Activated CD4-positive, alpha-beta T cell treated with anti-CD3 and anti-CD28 coated beads, Interleukin-2, amount 10 ng/mL, durations not matched to agents 7 days and 5 days (primary cell): ENCODE results near the gene GNLY. TPM values are rescaled to one million over a fixed set of nuclear protein-coding genes. Genes with fewer than 3 reads are reported as not detected.
A peak's percentile ranks its signal among the peaks of the same experiment; 100 is the strongest.

Experiments used
- CTCF ChIA-PET: fragments of 350-600 bp; sonication (Branson Sonifier 250); formaldehyde crosslinking; loops from one replicate; lab custom pipeline; 2021; ENCODE audit warnings: antibody characterized with exemption; lab: Charles Lee
- POLR2A ChIA-PET: fragments of 350-600 bp; sonication (Branson Sonifier 250); formaldehyde crosslinking; loops from one replicate; lab custom pipeline; 2021; ENCODE audit warnings: antibody characterized with exemption; lab: Charles Lee
- DNase-seq: peaks from one replicate; pipeline ENCODE4 v3.0.0-alpha.2; 2020
- H3K27ac Mint-ChIP-seq: one replicate; pipeline ENCODE4 v1.8.0; 2021; ENCODE audit warnings: mild to moderate bottlenecking, moderate library complexity, mixed read lengths
- H3K27me3 Mint-ChIP-seq: one replicate; pipeline ENCODE4 v1.8.0; 2021; ENCODE audit warnings: mixed read lengths
- H3K36me3 Mint-ChIP-seq: one replicate; pipeline ENCODE4 v1.8.0; 2021; ENCODE audit warnings: low read depth, mixed read lengths
- H3K4me1 Mint-ChIP-seq: one replicate; pipeline ENCODE4 v1.8.0; 2021; ENCODE audit warnings: mixed read lengths
- H3K4me3 Mint-ChIP-seq: one replicate; pipeline ENCODE4 v1.8.0; 2021; ENCODE audit warnings: mild to moderate bottlenecking, moderate library complexity, mixed read lengths
- H3K9me3 Mint-ChIP-seq: one replicate; pipeline ENCODE4 v1.8.0; 2021; ENCODE audit warnings: mixed read lengths
- total RNA-seq, 2 experiments: library from RNA; stranded (reverse); gene quantifications; one replicate each; pipeline ENCODE4 v1.2.3, GENCODE V29; 2021

Gene GNLY
- total RNA-seq, 2 experiments from 2014 or later: 72.9 to 75.5 TPM

- Mint-ChIP-seq H3K27me3 (peaks cover 3% of the 10 kb centered on the region), H3K27ac (peak overlapping the region; percentile 71), H3K9me3 (no peaks in the 10 kb centered on the region), H3K4me1 (peaks cover 28% of the 10 kb centered on the region), H3K36me3 (no peaks in the 10 kb centered on the region), H3K4me3 (no peak overlapping the region)
- ChIA-PET POLR2A (no interaction called here), CTCF (interaction anchor here (0.7 to 2.0 kb wide), 5 partner anchors 8 to 17 kb away, joined by 3 to 7 read pairs (median 4); no protein-coding TSS in a partner anchor)
- DNase-seq: no peak
Measured at GRCh38 chr2:85714841-85715240, 20.7 kb downstream of the GNLY start.

GRCh38 chr2:85716346-85716914 lies 22.3 kb downstream of the GNLY start:
- POLR2A ChIA-PET: no interaction called here

GRCh38 chr2:85717308-85718008 lies 23.3 kb downstream of the GNLY start:
- DNase-seq: no peak
- ChIA-PET POLR2A (no interaction called here), CTCF (interaction anchor here (2.0 to 3.0 kb wide), 2 partner anchors 8 to 11 kb away, joined by 7 to 16 read pairs; no protein-coding TSS in a partner anchor)
- H3K4me3 Mint-ChIP-seq: no peak overlapping the region
- peaks cover 3% of the 10 kb centered on the region for H3K9me3 Mint-ChIP-seq
- H3K27ac Mint-ChIP-seq: no peak overlapping the region
- peaks cover 6% of the 10 kb centered on the region for H3K27me3 Mint-ChIP-seq
- H3K4me1 Mint-ChIP-seq: peaks cover 26% of the 10 kb centered on the region
- no peaks in the 10 kb centered on the region for H3K36me3 Mint-ChIP-seq

More at GRCh38 chr2:85716346-85716914, 22.3 kb downstream of the GNLY start:
- no peak for DNase-seq
- Mint-ChIP-seq H3K27me3 (peaks cover 6% of the 10 kb centered on the region), H3K4me1 (peaks cover 26% of the 10 kb centered on the region), H3K4me3 (no peak overlapping the region), H3K27ac (no peak overlapping the region), H3K36me3 (no peaks in the 10 kb centered on the region), H3K9me3 (peaks cover 3% of the 10 kb centered on the region)
- CTCF ChIA-PET: interaction anchor here (1.0 to 2.0 kb wide), 8 partner anchors 9 to 111 kb away, joined by 3 to 7 read pairs (median 3); no protein-coding TSS in a partner anchor

DNA sequence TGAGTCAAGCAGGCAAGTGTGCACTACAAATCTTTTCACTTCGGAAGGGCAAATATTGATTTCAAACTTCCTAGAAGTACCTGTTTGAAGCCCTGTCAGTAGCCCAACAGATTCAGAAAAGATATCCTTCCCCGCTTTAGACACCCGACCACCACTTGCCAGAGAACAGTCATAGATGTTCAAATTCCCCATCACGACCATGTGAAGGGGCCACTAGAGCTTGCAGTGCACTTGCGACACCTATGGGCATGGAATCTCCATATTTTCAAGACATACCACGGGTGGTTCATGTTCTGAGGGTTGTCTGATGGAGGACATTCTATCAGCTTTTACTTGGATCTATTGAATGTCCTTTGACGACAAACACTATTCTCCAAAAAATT lies 23.8 kb downstream of the GNLY start:
- H3K4me3 Mint-ChIP-seq: no peak overlapping the region
- no peaks in the 10 kb centered on the region for H3K36me3 Mint-ChIP-seq
- no peak for DNase-seq
- POLR2A ChIA-PET: no interaction called here
- peaks cover 26% of the 10 kb centered on the region for H3K4me1 Mint-ChIP-seq
- peaks cover 6% of the 10 kb centered on the region for H3K27me3 Mint-ChIP-seq
- no peak overlapping the region for H3K27ac Mint-ChIP-seq
- H3K9me3 Mint-ChIP-seq: peaks cover 3% of the 10 kb centered on the region
- CTCF ChIA-PET: interaction anchor here (2.0 to 3.0 kb wide), 3 partner anchors 9 to 13 kb away, joined by 7 to 16 read pairs (median 7); no protein-coding TSS in a partner anchor

GRCh38 chr2:85718885-85719492 lies 24.8 kb downstream of the GNLY start:
- Mint-ChIP-seq H3K4me1 (peaks cover 22% of the 10 kb centered on the region), H3K4me3 (no peak overlapping the region), H3K9me3 (peaks cover 3% of the 10 kb centered on the region), H3K27ac (no peak overlapping the region), H3K36me3 (no peaks in the 10 kb centered on the region), H3K27me3 (peaks cover 8% of the 10 kb centered on the region)
- ChIA-PET CTCF (interaction anchor here (0.5 to 3.0 kb wide), 7 partner anchors 10 to 24 kb away, joined by 3 to 16 read pairs (median 7); no protein-coding TSS in a partner anchor), POLR2A (interaction anchor here (0.6 kb wide), 1 partner anchor 239 kb away, joined by 4 read pairs; no protein-coding TSS in a partner anchor)
- no peak for DNase-seq

DNA sequence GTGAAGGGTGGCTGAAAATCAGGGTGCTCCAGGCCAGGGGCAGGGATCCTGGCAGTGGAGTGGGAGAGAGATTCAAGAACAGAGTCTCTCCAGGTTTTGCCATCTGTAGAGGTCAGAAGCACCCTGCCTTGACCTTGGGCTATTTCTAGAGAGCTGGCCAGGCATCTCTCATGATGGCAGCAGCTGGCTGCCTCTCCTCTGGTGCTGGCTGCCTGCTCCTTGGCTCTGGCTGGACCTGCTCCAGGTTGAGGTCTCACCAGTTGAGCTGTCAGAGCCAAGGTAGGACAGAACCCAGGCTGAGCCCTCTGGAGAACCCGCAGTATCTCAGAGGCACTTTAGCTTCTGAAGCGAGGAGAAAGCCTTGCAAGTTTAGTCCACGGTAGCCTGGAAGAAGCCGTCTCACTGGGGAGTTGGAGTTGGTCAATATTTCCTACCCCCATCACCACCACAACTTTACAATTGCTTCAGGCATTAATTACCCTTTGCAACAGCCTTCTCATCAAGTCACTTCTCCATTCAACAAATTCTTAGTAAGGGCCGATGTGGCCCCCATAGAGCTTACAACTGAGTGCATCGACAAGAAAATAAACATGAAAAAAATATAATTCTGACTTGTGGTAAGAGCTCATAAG lies 25.6 kb downstream of the GNLY start:
- POLR2A ChIA-PET: interaction anchor here (0.6 kb wide), 1 partner anchor 239 kb away, joined by 4 read pairs; no protein-coding TSS in a partner anchor
- CTCF ChIA-PET: interaction anchor here (0.5 to 3.0 kb wide), 11 partner anchors 9 to 108 kb away, joined by 3 to 16 read pairs (median 5); no protein-coding TSS in a partner anchor
- Mint-ChIP-seq H3K27me3 (peaks cover 8% of the 10 kb centered on the region), H3K4me3 (no peak overlapping the region), H3K36me3 (no peaks in the 10 kb centered on the region), H3K9me3 (peaks cover 3% of the 10 kb centered on the region), H3K4me1 (peaks cover 15% of the 10 kb centered on the region), H3K27ac (no peak overlapping the region)
- no peak for DNase-seq

DNA sequence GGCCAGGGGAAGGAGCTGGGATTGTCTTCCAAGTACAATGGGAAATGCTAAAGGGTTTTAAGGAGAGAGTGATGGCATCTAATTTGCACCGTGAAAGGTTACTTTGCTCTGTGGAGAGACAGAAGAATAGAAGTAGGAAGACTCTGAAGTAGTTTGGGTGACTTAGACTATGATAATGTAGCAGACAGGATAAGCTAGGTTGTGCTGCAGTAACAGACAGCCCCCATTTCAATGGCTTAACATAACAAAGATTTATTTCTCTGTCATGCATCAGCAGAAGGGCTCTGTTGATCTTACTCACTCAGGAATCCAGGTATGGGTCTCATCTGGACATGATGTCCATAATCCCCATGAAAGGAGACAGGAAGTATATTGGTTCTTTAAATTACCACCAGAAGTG lies 26.4 kb downstream of the GNLY start:
- Mint-ChIP-seq H3K27me3 (peaks cover 12% of the 10 kb centered on the region), H3K36me3 (no peaks in the 10 kb centered on the region), H3K4me1 (peaks cover 7% of the 10 kb centered on the region), H3K4me3 (no peak overlapping the region), H3K9me3 (peaks cover 3% of the 10 kb centered on the region), H3K27ac (no peak overlapping the region)
- ChIA-PET POLR2A (no interaction called here), CTCF (interaction anchor here (0.6 to 2.5 kb wide), 8 partner anchors 9 to 107 kb away, joined by 3 to 12 read pairs (median 5); no protein-coding TSS in a partner anchor)
- no peak for DNase-seq

GRCh38 chr2:85721641-85722040 lies 27.5 kb downstream of the GNLY start:
- DNase-seq: no peak
- no peak overlapping the region for H3K27ac Mint-ChIP-seq
- H3K36me3 Mint-ChIP-seq: no peaks in the 10 kb centered on the region
- no peaks in the 10 kb centered on the region for H3K4me1 Mint-ChIP-seq
- no peak overlapping the region for H3K4me3 Mint-ChIP-seq
- peaks cover 3% of the 10 kb centered on the region for H3K9me3 Mint-ChIP-seq
- POLR2A ChIA-PET: no interaction called here
- peaks cover 13% of the 10 kb centered on the region for H3K27me3 Mint-ChIP-seq
- CTCF ChIA-PET: interaction anchor here (0.9 to 2.3 kb wide), 2 partner anchors 8 to 92 kb away, joined by 5 to 12 read pairs; no protein-coding TSS in a partner anchor

DNA sequence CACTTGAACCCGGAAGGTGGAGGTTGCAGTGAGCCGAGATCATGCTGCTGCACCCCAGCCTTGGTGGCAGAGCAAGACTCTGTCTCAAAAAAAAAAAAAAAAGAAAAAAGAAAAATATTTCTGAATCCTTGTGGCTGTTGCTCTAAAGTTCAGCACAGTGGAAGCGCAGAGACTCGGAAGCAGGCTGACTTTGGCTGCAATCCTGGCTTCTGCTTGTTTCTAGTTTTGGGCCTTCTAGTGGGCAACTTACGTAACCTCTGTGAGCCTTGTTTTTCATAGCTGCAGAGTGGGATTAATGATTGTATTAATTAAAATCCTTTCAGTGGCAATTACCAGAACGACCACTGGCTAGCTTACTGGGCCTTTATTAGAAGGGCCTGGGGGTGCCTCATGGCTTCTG lies 28.4 kb downstream of the GNLY start:
- CTCF ChIA-PET: interaction anchor here (0.9 to 1.5 kb wide), 3 partner anchors 7 to 91 kb away, joined by 3 to 5 read pairs (median 5); no protein-coding TSS in a partner anchor
- no peaks in the 10 kb centered on the region for H3K36me3 Mint-ChIP-seq
- no peak for DNase-seq
- H3K27me3 Mint-ChIP-seq: peaks cover 11% of the 10 kb centered on the region
- H3K4me1 Mint-ChIP-seq: no peaks in the 10 kb centered on the region
- no peak overlapping the region for H3K27ac Mint-ChIP-seq
- no peak overlapping the region for H3K4me3 Mint-ChIP-seq
- POLR2A ChIA-PET: no interaction called here
- H3K9me3 Mint-ChIP-seq: peaks cover 3% of the 10 kb centered on the region

DNA sequence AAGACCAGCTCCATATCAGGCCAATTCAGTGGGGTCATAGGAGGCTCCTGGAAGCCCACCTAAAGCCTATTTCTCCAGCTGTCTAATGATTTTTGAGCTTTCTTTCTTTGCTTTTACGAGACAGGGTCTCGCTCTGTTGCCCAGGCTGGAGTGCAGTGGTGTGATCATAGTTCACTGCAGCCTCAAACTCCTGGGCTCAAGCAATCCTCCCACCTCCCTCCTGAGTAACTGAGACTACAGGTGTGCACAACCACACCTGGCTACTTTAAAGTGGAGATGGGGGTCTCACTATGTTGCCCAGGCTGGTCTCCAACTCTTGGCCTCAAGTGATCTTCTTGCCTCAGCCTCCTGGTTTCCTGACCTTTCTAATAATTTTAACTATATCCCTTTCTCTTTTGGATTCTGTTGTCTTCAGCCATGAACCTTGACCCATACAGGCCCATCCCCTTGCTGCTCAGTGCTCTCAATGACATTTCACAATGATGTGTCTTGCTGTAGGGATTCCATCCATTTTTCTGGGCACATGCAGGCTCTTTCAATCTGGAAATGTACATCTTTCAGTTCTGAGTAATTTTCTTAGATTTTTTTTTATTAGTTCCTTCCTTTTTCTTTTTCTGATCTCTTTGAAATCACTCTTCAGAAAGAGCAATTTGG lies 29.7 kb downstream of the GNLY start:
- peaks cover 3% of the 10 kb centered on the region for H3K9me3 Mint-ChIP-seq
- H3K4me3 Mint-ChIP-seq: no peak overlapping the region
- peaks cover 16% of the 10 kb centered on the region for H3K27me3 Mint-ChIP-seq
- no peak for DNase-seq
- H3K27ac Mint-ChIP-seq: no peak overlapping the region
- H3K4me1 Mint-ChIP-seq: no peaks in the 10 kb centered on the region
- CTCF ChIA-PET: interaction anchor here (0.9 to 4.0 kb wide), 4 partner anchors 9 to 16 kb away, joined by 3 to 14 read pairs (median 4); no protein-coding TSS in a partner anchor
- no peaks in the 10 kb centered on the region for H3K36me3 Mint-ChIP-seq
- POLR2A ChIA-PET: no interaction called here

GRCh38 chr2:85724731-85725181 lies 30.6 kb downstream of the GNLY start:
- peaks cover 6% of the 10 kb centered on the region for H3K4me1 Mint-ChIP-seq
- ChIA-PET POLR2A (interaction anchor here (0.9 kb wide), 1 partner anchor 344 kb away, joined by 3 read pairs; no protein-coding TSS in a partner anchor), CTCF (interaction anchor here (0.9 to 4.0 kb wide), 8 partner anchors 9 to 90 kb away, joined by 3 to 14 read pairs (median 4); no protein-coding TSS in a partner anchor)
- no peak for DNase-seq
- H3K27me3 Mint-ChIP-seq: peaks cover 19% of the 10 kb centered on the region
- no peak overlapping the region for H3K27ac Mint-ChIP-seq
- H3K36me3 Mint-ChIP-seq: no peaks in the 10 kb centered on the region
- H3K4me3 Mint-ChIP-seq: no peak overlapping the region
- H3K9me3 Mint-ChIP-seq: peaks cover 3% of the 10 kb centered on the region
